ENCODE measurements around the gene RBL2. TPM values are rescaled to one million over a fixed set of nuclear protein-coding genes. Genes with fewer than 3 reads are reported as not detected.
"Not testable (repeated sequence)": the region's sequence is repeated elsewhere in the genome, so short reads cannot be mapped to it uniquely, and the experiment has no call there.

RBL2 gene
- total RNA-seq, 2 experiments from 2014 or later: 67.2 to 73.5 TPM

- Mint-ChIP-seq H3K4me1 (ENCODE audit: low read depth) (peaks cover 24% of the 10 kb centered on the region), H3K36me3 (ENCODE audit: low read depth) (no peaks in the 10 kb centered on the region), H3K27ac (peak overlapping the region; percentile 52), H3K4me3 (no peak overlapping the region), H3K9me3 (no peaks in the 10 kb centered on the region), H3K27me3 (no peaks in the 10 kb centered on the region)
- CTCF ChIA-PET: interaction anchor here (2.4 to 2.9 kb wide), 2 partner anchors 11 to 15 kb away, joined by 6 to 11 read pairs; no protein-coding TSS in a partner anchor
- POLR2A ChIA-PET: interaction anchor here (2.1 kb wide), 1 partner anchor 15 kb away, joined by 6 read pairs; no protein-coding TSS in a partner anchor
- no peak for TF ChIP-seq CTCF (IDR thresholded peaks at IDR 0.05)
- ATAC-seq (no peak), DNase-seq (no peak)
- intact Hi-C loops (cut with micrococcal nuclease): loop anchor here (2.0 kb wide), 1 partner anchor 15 kb away; no protein-coding TSS in a partner anchor
Observed at GRCh38 chr16:53534206-53534605, 99.9 kb downstream of the RBL2 start.

GRCh38 chr16:53537626-53538025 is 103.4 kb downstream of the RBL2 start:
- Mint-ChIP-seq H3K4me3 (no peak overlapping the region), H3K4me1 (ENCODE audit: low read depth) (peaks cover 24% of the 10 kb centered on the region), H3K36me3 (ENCODE audit: low read depth) (no peaks in the 10 kb centered on the region), H3K9me3 (no peaks in the 10 kb centered on the region), H3K27me3 (peaks cover 4% of the 10 kb centered on the region), H3K27ac (peak overlapping the region; percentile 52)
- CTCF ChIA-PET: interaction anchor here (2.3 kb wide), 1 partner anchor 12 kb away, joined by 17 read pairs; no protein-coding TSS in a partner anchor
- DNase-seq (no peak), ATAC-seq (no peak)
- POLR2A ChIA-PET: no interaction called here
- intact Hi-C loops (cut with micrococcal nuclease): no loop called here
- no peak for TF ChIP-seq CTCF (IDR thresholded peaks at IDR 0.05)

GRCh38 chr16:53539346-53539745 is 105.1 kb downstream of the RBL2 start:
- Mint-ChIP-seq H3K4me1 (ENCODE audit: low read depth) (peaks cover 25% of the 10 kb centered on the region), H3K27me3 (peaks cover 13% of the 10 kb centered on the region)
- DNase-seq; H3K4me3 Mint-ChIP-seq; H3K27ac Mint-ChIP-seq; ATAC-seq; POLR2A ChIA-PET; CTCF ChIA-PET; intact Hi-C loops (cut with micrococcal nuclease); H3K9me3 Mint-ChIP-seq; H3K36me3 Mint-ChIP-seq (ENCODE audit: low read depth): not testable (repeated sequence)

GRCh38 chr16:53539759-53540718 is 105.8 kb downstream of the RBL2 start:
- H3K4me1 Mint-ChIP-seq (ENCODE audit: low read depth): peaks cover 25% of the 10 kb centered on the region
- H3K36me3 Mint-ChIP-seq (ENCODE audit: low read depth); intact Hi-C loops (cut with micrococcal nuclease); DNase-seq; H3K9me3 Mint-ChIP-seq; ATAC-seq; H3K4me3 Mint-ChIP-seq; POLR2A ChIA-PET; H3K27ac Mint-ChIP-seq: not testable (repeated sequence)
- peaks cover 15% of the 10 kb centered on the region for H3K27me3 Mint-ChIP-seq
- CTCF ChIA-PET: interaction anchor here (1.0 kb wide), 1 partner anchor 10 kb away, joined by 4 read pairs; no protein-coding TSS in a partner anchor

Other genes with a start within 250 kb of the RBL2 start
- gene AKTIP, start 68.7 kb downstream of the RBL2 start, total RNA-seq: 10 to 100 TPM; 24.4 to 24.7 TPM